ENCODE measurements around the gene SLCO2A1. TPM values are rescaled to one million over a fixed set of nuclear protein-coding genes. Genes with fewer than 3 reads are reported as not detected.

Gene SLCO2A1
- total RNA-seq, 2 donors from 2014 or later = 15.9 to 46.7 TPM

GRCh38 chr3:134017490-134017889 lies 12.2 kb downstream of the SLCO2A1 start:
- Histone ChIP-seq H3K4me3 (no peak overlapping the region), H3K4me1 (replicated peaks) (no peaks in the 10 kb centered on the region), H3K36me3 (no peaks in the 10 kb centered on the region), H3K9me3 (no peaks in the 10 kb centered on the region), H3K27me3 (replicated peaks; ENCODE audit: insufficient read depth) (no peaks in the 10 kb centered on the region), H3K27ac (no peak overlapping the region)
- no peak for DNase-seq (ENCODE audit: low spot score)
- 89% methylated on average over 5 of the region's 5 CpGs for WGBS
- intact Hi-C loops (cut with DNase I) = no loop called here
- TF ChIP-seq POLR2AphosphoS5 (IDR thresholded peaks at IDR 0.05) (no peak), CTCF (IDR thresholded peaks at IDR 0.05) (no peak), POLR2A (IDR thresholded peaks at IDR 0.05) (no peak)

GRCh38 chr3:134014270-134014669 lies 15.5 kb downstream of the SLCO2A1 start:
- intact Hi-C loops (cut with DNase I) = no loop called here
- no peaks in the 10 kb centered on the region for H3K9me3 ChIP-seq
- H3K27me3 ChIP-seq (replicated peaks; ENCODE audit: insufficient read depth) = no peaks in the 10 kb centered on the region
- 91% methylated on average over 2 of the region's 2 CpGs for WGBS
- no peak for TF ChIP-seq POLR2AphosphoS5 (IDR thresholded peaks at IDR 0.05)
- TF ChIP-seq POLR2A (IDR thresholded peaks at IDR 0.05) = no peak
- no peak for TF ChIP-seq CTCF (IDR thresholded peaks at IDR 0.05)
- no peak for DNase-seq (ENCODE audit: low spot score)
- H3K4me1 ChIP-seq (replicated peaks) = no peaks in the 10 kb centered on the region
- H3K27ac ChIP-seq = no peak overlapping the region
- no peaks in the 10 kb centered on the region for H3K36me3 ChIP-seq
- no peak overlapping the region for H3K4me3 ChIP-seq

- Histone ChIP-seq H3K27ac (no peak overlapping the region), H3K4me1 (replicated peaks) (no peaks in the 10 kb centered on the region), H3K27me3 (replicated peaks; ENCODE audit: insufficient read depth) (no peaks in the 10 kb centered on the region), H3K4me3 (no peak overlapping the region), H3K36me3 (no peaks in the 10 kb centered on the region), H3K9me3 (no peaks in the 10 kb centered on the region)
- no peak for TF ChIP-seq POLR2AphosphoS5 (IDR thresholded peaks at IDR 0.05)
- no peak for TF ChIP-seq CTCF (IDR thresholded peaks at IDR 0.05)
- TF ChIP-seq POLR2A (IDR thresholded peaks at IDR 0.05) = no peak
- DNase-seq (ENCODE audit: low spot score) = no peak
- intact Hi-C loops (cut with DNase I) = no loop called here
- WGBS = 59% methylated on average over 3 of the region's 3 CpGs
Measured at GRCh38 chr3:134013280-134013679, 16.4 kb downstream of the SLCO2A1 start.

- intact Hi-C loops (cut with DNase I) = no loop called here
- WGBS = 97% methylated on average over 5 of the region's 5 CpGs
Measured at GRCh38 chr3:134009345-134010000, 20.3 kb downstream of the SLCO2A1 start.

GRCh38 chr3:134008630-134009156 lies 21.0 kb downstream of the SLCO2A1 start:
- DNase-seq (ENCODE audit: low spot score) = no peak
- TF ChIP-seq POLR2AphosphoS5 (IDR thresholded peaks at IDR 0.05) = no peak
- no peak for TF ChIP-seq CTCF (IDR thresholded peaks at IDR 0.05)
- no peak for TF ChIP-seq POLR2A (IDR thresholded peaks at IDR 0.05)
- intact Hi-C loops (cut with DNase I) = no loop called here
- WGBS = 31% methylated on average over 2 of the region's 2 CpGs
- Histone ChIP-seq H3K27me3 (replicated peaks; ENCODE audit: insufficient read depth) (no peaks in the 10 kb centered on the region), H3K9me3 (no peaks in the 10 kb centered on the region), H3K4me1 (replicated peaks) (no peaks in the 10 kb centered on the region), H3K36me3 (no peaks in the 10 kb centered on the region), H3K4me3 (no peak overlapping the region), H3K27ac (no peak overlapping the region)

More at GRCh38 chr3:134009345-134010000, 20.3 kb downstream of the SLCO2A1 start:
- H3K27ac ChIP-seq = no peak overlapping the region
- H3K36me3 ChIP-seq = no peaks in the 10 kb centered on the region
- DNase-seq (ENCODE audit: low spot score) = no peak
- no peak overlapping the region for H3K4me3 ChIP-seq
- H3K27me3 ChIP-seq (replicated peaks; ENCODE audit: insufficient read depth) = no peaks in the 10 kb centered on the region
- H3K4me1 ChIP-seq (replicated peaks) = no peaks in the 10 kb centered on the region
- no peaks in the 10 kb centered on the region for H3K9me3 ChIP-seq
- no peak for TF ChIP-seq POLR2AphosphoS5 (IDR thresholded peaks at IDR 0.05)
